IMR-90 (cell line): ENCODE measurements around the gene IGDCC3.

Experiments
- BHLHE40 ChIP-seq: fragments of 150-350 bp; IDR thresholded peaks from 2 replicates; pipeline ENCODE4 v1.6.1; 2016; ENCODE audit warnings: mild to moderate bottlenecking, low read depth, low read length
- CEBPB ChIP-seq: IDR thresholded peaks from 2 replicates; pipeline ENCODE4 v1.6.1; 2012; ENCODE audit warnings: low read depth, low read length, improper control_type of control experiment
- CTCF ChIP-seq: conservative IDR thresholded peaks from 2 replicates; pipeline ENCODE4 v1.5.1; 2012; ENCODE audit warnings: mild to moderate bottlenecking, low read depth, low read length, improper control_type of control experiment
- ELK1 ChIP-seq: fragments of 150-350 bp; IDR thresholded peaks from 2 replicates; pipeline ENCODE4 v1.6.1; 2016; ENCODE audit warnings: low read depth, mild to moderate bottlenecking, low read length, moderate library complexity, borderline replicate concordance
- FOS ChIP-seq: fragments of 150-350 bp; IDR thresholded peaks from 2 replicates; pipeline ENCODE4 v1.6.1; 2016; ENCODE audit warnings: low read depth, low read length
- MXI1 ChIP-seq: IDR thresholded peaks from 2 replicates; pipeline ENCODE4 v1.6.1; 2012; ENCODE audit warnings: low read depth, mild to moderate bottlenecking, low read length, moderate library complexity, borderline replicate concordance
- POLR2A ChIP-seq: IDR thresholded peaks from 2 replicates; pipeline ENCODE4 v1.6.1; 2012; ENCODE audit warnings: mild to moderate bottlenecking, low read depth, low read length
- RFX5 ChIP-seq: IDR thresholded peaks from 2 replicates; pipeline ENCODE4 v1.8.0; 2012; ENCODE audit warnings: low read depth, mild to moderate bottlenecking, low read length, moderate library complexity

GRCh38 chr15:65388306-65389080, 10.7 kb upstream of the IGDCC3 start:
- no peak for TF ChIP-seq CTCF
- TF ChIP-seq ELK1 = no peak
- TF ChIP-seq POLR2A = no peak
- TF ChIP-seq RFX5 = no peak
- no peak for TF ChIP-seq FOS
- no peak for TF ChIP-seq BHLHE40
- no peak for TF ChIP-seq CEBPB
- no peak for TF ChIP-seq MXI1
